DND-41 (cell line): Measurements from ENCODE around the gene RUFY3.
A peak's percentile ranks its signal among the peaks of the same experiment; 100 is the strongest.

Source experiments
- ATAC-seq: fragments of 200-7000 bp; cut with Tn5 transposase; 3 replicates; pipeline ENCODE4 v1.9.1; 2021; ENCODE audit warnings: low read depth; ENCODE audit not compliant: insufficient read depth
- DNase-seq: peaks from one replicate; pipeline ENCODE4 v3.0.0-alpha.2; 2020
- H2AFZ ChIP-seq: 2 replicates; pipeline ENCODE4 v1.6.0; 2012; ENCODE audit warnings: low read depth, low read length
- H3K27ac ChIP-seq: 2 replicates; pipeline ENCODE4 v1.5.1; 2012; ENCODE audit warnings: low read length, inconsistent platforms
- H3K27me3 ChIP-seq: fragments of 200-600 bp; sonication (generic); 2 replicates; pipeline ENCODE4 v1.6.0; 2012; ENCODE audit warnings: low read length, mild to moderate bottlenecking, inconsistent platforms; ENCODE audit not compliant: insufficient read depth, poor library complexity
- H3K36me3 ChIP-seq: 2 replicates; pipeline ENCODE4 v1.5.1; 2012; ENCODE audit warnings: low read length, inconsistent platforms; ENCODE audit not compliant: insufficient read depth
- H3K4me1 ChIP-seq: 2 replicates; pipeline ENCODE4 v1.5.1; 2012; ENCODE audit warnings: mild to moderate bottlenecking, low read length; ENCODE audit not compliant: insufficient read depth
- H3K4me2 ChIP-seq: 2 replicates; pipeline ENCODE4 v1.6.0; 2012; ENCODE audit warnings: mild to moderate bottlenecking, moderate library complexity, low read length, inconsistent platforms; ENCODE audit not compliant: insufficient read depth
- H3K4me3 ChIP-seq, 2 experiments: fragments of 200-600 bp in 1 of 2; shearing (Covaris generic) in 1 of 2; 2 replicates each; pipeline ENCODE4 v1.5.1; 2012 to 2016; ENCODE audit warnings: inconsistent platforms in 2 of 2, low read length in 2 of 2, mild to moderate bottlenecking in 2 of 2, low read depth in 1 of 2, moderate library complexity in 1 of 2
- H3K79me2 ChIP-seq: 2 replicates; pipeline ENCODE4 v1.6.0; 2012; ENCODE audit warnings: low read length, inconsistent platforms; ENCODE audit not compliant: insufficient read depth
- H3K9ac ChIP-seq: 2 replicates; pipeline ENCODE4 v1.6.0; 2012; ENCODE audit warnings: low read depth, mild to moderate bottlenecking, inconsistent platforms, low read length, moderate library complexity
- H3K9me3 ChIP-seq: 2 replicates; pipeline ENCODE4 v1.5.1; 2012; ENCODE audit warnings: low read length, moderate library complexity, mild to moderate bottlenecking, inconsistent platforms; ENCODE audit not compliant: insufficient read depth, severe bottlenecking
- H4K20me1 ChIP-seq: 2 replicates; pipeline ENCODE4 v1.6.0; 2012; ENCODE audit warnings: low read length; ENCODE audit not compliant: insufficient read depth
- EZH2 ChIP-seq: IDR thresholded peaks from 3 replicates; pipeline ENCODE4 v1.6.1; 2012; ENCODE audit warnings: borderline replicate concordance, low read depth, mild to moderate bottlenecking, moderate library complexity, low read length, inconsistent platforms; ENCODE audit not compliant: severe bottlenecking
- TF ChIP-seq, protein P1 (sequence below): IDR thresholded peaks from 2 replicates; pipeline ENCODE4 v1.5.1; 2012; ENCODE audit warnings: borderline replicate concordance, low read length, moderate library complexity, mild to moderate bottlenecking; ENCODE audit not compliant: poor library complexity, severe bottlenecking; ENCODE audit errors: extremely low read depth

The RUFY3 gene

DNA sequence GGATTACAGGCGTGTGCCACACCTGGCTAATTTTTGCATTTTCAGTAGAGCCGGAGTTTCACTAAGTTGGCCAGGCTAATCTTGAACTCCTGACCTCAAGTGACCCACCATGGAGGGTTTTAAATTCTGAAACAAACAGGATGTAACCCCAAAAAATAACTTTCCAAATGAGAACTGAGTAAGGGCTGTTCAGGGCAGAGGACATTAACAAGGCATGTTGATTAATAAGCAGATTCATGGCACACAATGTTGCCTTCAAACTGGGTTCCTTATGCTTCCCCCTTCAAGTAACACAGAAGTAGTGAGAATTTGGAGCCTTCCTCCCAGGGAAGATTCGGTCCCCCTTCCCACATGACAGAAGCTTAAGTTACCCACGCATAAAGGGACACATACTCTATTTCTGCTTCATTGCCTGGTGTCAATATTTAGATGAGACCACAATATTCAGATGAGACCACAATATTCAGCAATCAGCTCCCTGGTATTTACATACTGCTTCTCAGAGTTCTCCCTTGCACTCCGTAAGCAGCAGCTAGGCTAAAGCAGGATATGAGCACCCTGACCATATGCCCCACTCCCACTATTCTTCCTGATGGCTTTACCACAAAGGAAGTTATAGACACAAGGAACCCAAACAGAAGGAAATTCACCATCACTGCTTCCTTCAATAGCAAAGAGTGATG, 96.5 kb downstream of the RUFY3 start:
- H3K4me3 ChIP-seq, result no peak overlapping the region
- ATAC-seq, result peak; percentile 25; the same call in 1 of the 3 replicates
- H3K27me3 ChIP-seq, result no peaks in the 10 kb centered on the region
- H3K4me2 ChIP-seq, result no peak overlapping the region
- H3K27ac ChIP-seq, result no peak overlapping the region
- peaks cover 58% of the 10 kb centered on the region for H3K36me3 ChIP-seq
- H4K20me1 ChIP-seq, result peaks cover 3% of the 10 kb centered on the region; the same call in 1 of the 2 replicates
- DNase-seq, result no peak
- H3K9ac ChIP-seq, result no peak overlapping the region
- H3K79me2 ChIP-seq, result 0 out of 2 replicates have a peak, but pooled peaks cover 3% of the 10 kb centered on the region
- TF ChIP-seq, protein P1, sequence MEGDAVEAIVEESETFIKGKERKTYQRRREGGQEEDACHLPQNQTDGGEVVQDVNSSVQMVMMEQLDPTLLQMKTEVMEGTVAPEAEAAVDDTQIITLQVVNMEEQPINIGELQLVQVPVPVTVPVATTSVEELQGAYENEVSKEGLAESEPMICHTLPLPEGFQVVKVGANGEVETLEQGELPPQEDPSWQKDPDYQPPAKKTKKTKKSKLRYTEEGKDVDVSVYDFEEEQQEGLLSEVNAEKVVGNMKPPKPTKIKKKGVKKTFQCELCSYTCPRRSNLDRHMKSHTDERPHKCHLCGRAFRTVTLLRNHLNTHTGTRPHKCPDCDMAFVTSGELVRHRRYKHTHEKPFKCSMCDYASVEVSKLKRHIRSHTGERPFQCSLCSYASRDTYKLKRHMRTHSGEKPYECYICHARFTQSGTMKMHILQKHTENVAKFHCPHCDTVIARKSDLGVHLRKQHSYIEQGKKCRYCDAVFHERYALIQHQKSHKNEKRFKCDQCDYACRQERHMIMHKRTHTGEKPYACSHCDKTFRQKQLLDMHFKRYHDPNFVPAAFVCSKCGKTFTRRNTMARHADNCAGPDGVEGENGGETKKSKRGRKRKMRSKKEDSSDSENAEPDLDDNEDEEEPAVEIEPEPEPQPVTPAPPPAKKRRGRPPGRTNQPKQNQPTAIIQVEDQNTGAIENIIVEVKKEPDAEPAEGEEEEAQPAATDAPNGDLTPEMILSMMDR, result no peak
- no peak for TF ChIP-seq EZH2
- no peak overlapping the region for H2AFZ ChIP-seq
- no peaks in the 10 kb centered on the region for H3K9me3 ChIP-seq
- H3K4me1 ChIP-seq, result no peaks in the 10 kb centered on the region

DNA sequence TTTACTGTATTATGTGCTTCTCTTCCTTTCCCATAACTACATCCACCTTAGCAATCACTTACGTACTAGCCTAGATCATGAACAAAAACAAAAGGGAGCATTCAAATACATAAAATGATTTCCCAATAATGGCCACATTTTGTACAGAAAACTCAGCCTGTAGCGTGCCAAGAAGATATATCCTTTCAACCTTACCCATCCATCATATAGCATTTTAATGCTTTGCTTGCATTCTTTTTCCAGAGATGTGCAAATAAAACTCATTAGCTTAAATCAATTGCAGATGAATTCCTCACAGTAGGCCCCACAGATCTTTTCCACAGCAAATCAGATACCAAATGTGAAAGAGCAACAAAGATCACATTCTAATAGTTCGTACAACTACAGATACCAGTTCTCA, 97.2 kb downstream of the RUFY3 start:
- Histone ChIP-seq H3K79me2 (0 out of 2 replicates have a peak, but pooled peaks cover 6% of the 10 kb centered on the region), H3K27ac (no peak overlapping the region), H3K9me3 (no peaks in the 10 kb centered on the region), H2AFZ (no peak overlapping the region), H3K27me3 (no peaks in the 10 kb centered on the region), H3K4me3 (no peak overlapping the region), H3K9ac (no peak overlapping the region), H3K4me1 (no peaks in the 10 kb centered on the region), H4K20me1 (peaks cover 3% of the 10 kb centered on the region; the same call in 1 of the 2 replicates), H3K36me3 (peaks cover 64% of the 10 kb centered on the region), H3K4me2 (no peak overlapping the region)
- DNase-seq (no peak), ATAC-seq (no peak)
- no peak for TF ChIP-seq EZH2
- TF ChIP-seq, protein P1, result no peak

DNA sequence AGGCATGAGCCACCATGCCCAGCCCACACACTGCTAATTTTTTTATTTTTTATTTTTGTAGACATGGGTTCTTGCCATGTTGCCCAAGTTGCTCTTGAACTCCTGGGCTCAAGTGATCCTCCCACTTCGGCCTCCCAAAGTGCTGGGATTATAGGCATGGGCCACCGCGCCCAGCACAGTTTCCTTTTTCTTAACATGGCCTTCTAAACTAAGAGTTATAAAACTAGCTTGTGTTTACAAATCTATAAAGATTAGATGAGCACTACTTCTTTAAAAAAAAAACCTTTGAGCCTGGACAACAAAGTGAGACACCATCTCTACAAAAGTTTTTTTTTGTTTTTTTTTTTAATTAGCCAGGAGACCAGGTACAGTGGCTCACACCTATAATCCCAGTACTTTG, 107.3 kb downstream of the RUFY3 start:
- Histone ChIP-seq H3K27me3 (no peaks in the 10 kb centered on the region), H3K79me2 (peaks cover 79% of the 10 kb centered on the region), H3K4me2 (no peak overlapping the region), H3K9ac (no peak overlapping the region), H3K27ac (no peak overlapping the region), H3K4me3 (no peak overlapping the region), H3K36me3 (peaks cover 97% of the 10 kb centered on the region), H3K9me3 (no peaks in the 10 kb centered on the region), H4K20me1 (peaks cover 40% of the 10 kb centered on the region; the same call in 1 of the 2 replicates), H2AFZ (no peak overlapping the region), H3K4me1 (no peaks in the 10 kb centered on the region)
- DNase-seq, result no peak
- TF ChIP-seq EZH2, result no peak
- TF ChIP-seq, protein P1, result no peak
- ATAC-seq, result no peak
